SK-N-SH treated with all-trans-retinoic acid at 6 μM for 48 hours (cell line): ENCODE measurements around the gene WDR7.

Source experiments
- ATAC-seq: fragments of 200-7000 bp; cut with Tn5 transposase; 3 replicates; pipeline ENCODE4 v1.9.1; 2020; ENCODE audit warnings: mild to moderate bottlenecking, moderate library complexity
- ARNTL ChIP-seq: fragments of 450-650 bp; formaldehyde crosslinking; IDR thresholded peaks from 2 replicates; pipeline ENCODE4 v1.5.0; 2020; ENCODE audit warnings: low read depth, mild to moderate bottlenecking, moderate library complexity, borderline replicate concordance
- BACH2 ChIP-seq: fragments of 250-450 bp; sonication (Bioruptor Pico); IDR thresholded peaks from 2 replicates; pipeline ENCODE4 v1.9.0; 2021; ENCODE audit warnings: mild to moderate bottlenecking, borderline replicate concordance
- CREB5 ChIP-seq: fragments of 250-450 bp; sonication (Bioruptor Pico); IDR thresholded peaks from 2 replicates; pipeline ENCODE4 v1.5.1; 2020; ENCODE audit warnings: low read depth, mild to moderate bottlenecking, moderate library complexity
- CSRNP3 ChIP-seq: fragments of 250-450 bp; sonication (Bioruptor Pico); IDR thresholded peaks from 2 replicates; pipeline ENCODE4 v1.5.1; 2021; ENCODE audit warnings: mild to moderate bottlenecking, moderate library complexity
- ESRRG ChIP-seq: fragments of 250-450 bp; sonication (Bioruptor Pico); IDR thresholded peaks from 2 replicates; pipeline ENCODE4 v1.6.1; 2021; ENCODE audit warnings: mild to moderate bottlenecking
- GLIS3 ChIP-seq: fragments of 250-450 bp; sonication (Bioruptor Pico); IDR thresholded peaks from 2 replicates; pipeline ENCODE4 v1.5.0; 2020; ENCODE audit warnings: mild to moderate bottlenecking, moderate library complexity
- ISL1 ChIP-seq: fragments of 250-450 bp; sonication (Bioruptor Pico); IDR thresholded peaks from 2 replicates; pipeline ENCODE4 v2.1.2; 2022; ENCODE audit warnings: mild to moderate bottlenecking, moderate library complexity
- OSR1 ChIP-seq: fragments of 250-450 bp; sonication (Bioruptor Pico); IDR thresholded peaks from 2 replicates; pipeline ENCODE4 v1.8.0; 2022; ENCODE audit warnings: moderate library complexity, mild to moderate bottlenecking, inconsistent platforms
- POU6F1 ChIP-seq: fragments of 250-450 bp; sonication (Bioruptor Pico); IDR thresholded peaks from 2 replicates; pipeline ENCODE4 v1.8.0; 2021; ENCODE audit warnings: low read depth, mild to moderate bottlenecking, moderate library complexity, borderline replicate concordance
- PPARA ChIP-seq: fragments of 250-450 bp; sonication (Bioruptor Pico); IDR thresholded peaks from 2 replicates; pipeline ENCODE4 v1.5.0; 2020; ENCODE audit warnings: mild to moderate bottlenecking, borderline replicate concordance
- RARB ChIP-seq: fragments of 250-450 bp; sonication (Bioruptor Pico); IDR thresholded peaks from 2 replicates; pipeline ENCODE4 v1.8.0; 2021; ENCODE audit warnings: mild to moderate bottlenecking, moderate library complexity
- TCF4 ChIP-seq: fragments of 250-450 bp; sonication (Bioruptor Pico); IDR thresholded peaks from 2 replicates; pipeline ENCODE4 v1.8.0; 2021; ENCODE audit warnings: mild to moderate bottlenecking, moderate library complexity, borderline replicate concordance
- TOX ChIP-seq: fragments of 250-450 bp; sonication (Bioruptor Pico); IDR thresholded peaks from 2 replicates; pipeline ENCODE4 v1.8.0; 2021; ENCODE audit warnings: mild to moderate bottlenecking, moderate library complexity, borderline replicate concordance
- ZC3H10 ChIP-seq: fragments of 250-450 bp; sonication (Bioruptor Pico); IDR thresholded peaks from 2 replicates; pipeline ENCODE4 v1.5.1; 2021; ENCODE audit warnings: mild to moderate bottlenecking, moderate library complexity
- ZFP30 ChIP-seq: fragments of 450-650 bp; formaldehyde crosslinking; IDR thresholded peaks from 2 replicates; pipeline ENCODE4 v1.5.0; 2022; ENCODE audit warnings: mild to moderate bottlenecking, moderate library complexity
- ZNF8 ChIP-seq: fragments of 450-650 bp; formaldehyde crosslinking; IDR thresholded peaks from 2 replicates; pipeline ENCODE4 v1.5.0; 2020; ENCODE audit warnings: mild to moderate bottlenecking, moderate library complexity

The WDR7 gene

GRCh38 chr18:56743115-56743514 is 92.0 kb downstream of the WDR7 start:
- ATAC-seq: no peak
- TF ChIP-seq TCF4 (no peak), OSR1 (CRISPR knock-in tag) (no peak), ZFP30 (CRISPR knock-in tag) (no peak), CREB5 (CRISPR knock-in tag) (no peak), TOX (no peak), ESRRG (no peak), CSRNP3 (CRISPR knock-in tag) (no peak)

- no peak for ATAC-seq
- TF ChIP-seq OSR1 (CRISPR knock-in tag) (no peak), CREB5 (CRISPR knock-in tag) (no peak), ZNF8 (no peak), POU6F1 (no peak), PPARA (CRISPR knock-in tag) (no peak)
Observed at GRCh38 chr18:56747032-56747658, 96.0 kb downstream of the WDR7 start.

GRCh38 chr18:56747857-56748256 is 96.7 kb downstream of the WDR7 start:
- TF ChIP-seq BACH2 (CRISPR knock-in tag) (no peak), RARB (no peak)
- ATAC-seq: no peak

GRCh38 chr18:56748698-56749268 is 97.6 kb downstream of the WDR7 start:
- 0 out of 3 replicates have a peak, but pooled peaks have one; percentile 40 for ATAC-seq
- TF ChIP-seq ZFP30 (CRISPR knock-in tag): peak; percentile 65; the same call in 1 of the 2 replicates
- no peak for TF ChIP-seq BACH2 (CRISPR knock-in tag)

GRCh38 chr18:56756966-56757365 is 105.8 kb downstream of the WDR7 start:
- ATAC-seq: no peak
- TF ChIP-seq GLIS3: no peak
- no peak for TF ChIP-seq ZFP30 (CRISPR knock-in tag)
- TF ChIP-seq POU6F1: no peak
- no peak for TF ChIP-seq OSR1 (CRISPR knock-in tag)
- no peak for TF ChIP-seq ZNF8
- TF ChIP-seq ZC3H10 (CRISPR knock-in tag): no peak
- TF ChIP-seq ISL1: no peak
- TF ChIP-seq ARNTL (CRISPR knock-in tag): no peak
- no peak for TF ChIP-seq TOX

- ATAC-seq: no peak
- TF ChIP-seq BACH2 (CRISPR knock-in tag) (no peak), POU6F1 (no peak)
Observed at GRCh38 chr18:56770097-56770496, 118.9 kb downstream of the WDR7 start.
